OCI-LY3 (cell line): ENCODE measurements around the gene RIMKLA.
A peak's percentile ranks its signal among the peaks of the same experiment; 100 is the strongest.

ENCODE experiments used
- H2AFZ ChIP-seq: fragments of 200-600, 300-600 bp; shearing (Covaris generic); 2 replicates; pipeline ENCODE4 v1.6.0; 2014; ENCODE audit warnings: antibody characterized with exemption, low read depth, low read length
- H3K27ac ChIP-seq: fragments of 200-600, 300-600 bp; sonication (generic); 2 replicates; pipeline ENCODE4 v1.5.1; 2014; ENCODE audit warnings: mild to moderate bottlenecking, low read length, moderate library complexity, mixed read lengths
- H3K27me3 ChIP-seq: fragments of 200-600, 300-600 bp; sonication (generic); 2 replicates; pipeline ENCODE4 v1.6.1; 2014; ENCODE audit warnings: low read depth, low read length, mixed read lengths
- H3K36me3 ChIP-seq: fragments of 200-600, 300-600 bp; sonication (generic); replicated peaks from 2 replicates; pipeline ENCODE3; 2014; ENCODE audit warnings: low read depth, low read length, mixed read lengths
- H3K4me1 ChIP-seq: fragments of 300-600, 200-600 bp; sonication (generic); 2 replicates; pipeline ENCODE4 v1.6.1; 2014; ENCODE audit warnings: low read length, mixed read lengths
- H3K4me2 ChIP-seq: fragments of 200-600, 300-600 bp; sonication (generic); 2 replicates; pipeline ENCODE4 v1.6.1; 2014; ENCODE audit warnings: low read length, mixed read lengths
- H3K4me3 ChIP-seq: fragments of 300-600, 200-600 bp; sonication (generic); 2 replicates; pipeline ENCODE4 v1.5.1; 2014; ENCODE audit warnings: antibody characterized with exemption, mild to moderate bottlenecking, low read length, moderate library complexity
- H3K79me2 ChIP-seq: fragments of 300-600, 200-600 bp; shearing (Covaris generic); 2 replicates; pipeline ENCODE4 v1.6.1; 2014; ENCODE audit warnings: mild to moderate bottlenecking, low read length, mixed read lengths
- H3K9ac ChIP-seq: fragments of 300-600, 200-600 bp; shearing (Covaris generic); 2 replicates; pipeline ENCODE4 v1.6.0; 2014; ENCODE audit warnings: mild to moderate bottlenecking, low read length, moderate library complexity
- H3K9me3 ChIP-seq: fragments of 200-600, 300-600 bp; shearing (Covaris generic); 2 replicates; pipeline ENCODE4 v1.6.1; 2014; ENCODE audit warnings: low read length, mixed read lengths; ENCODE audit not compliant: insufficient read depth
- H4K20me1 ChIP-seq: fragments of 200-600, 300-600 bp; sonication (generic); 2 replicates; pipeline ENCODE4 v1.6.1; 2016; ENCODE audit warnings: low read length, mixed read lengths; ENCODE audit not compliant: insufficient read depth
- CTCF ChIP-seq: fragments of 200-600, 300-600 bp; sonication (generic); IDR thresholded peaks from 2 replicates; pipeline ENCODE4 v1.5.1; 2014; ENCODE audit warnings: antibody characterized with exemption, low read length, low read depth
- EZH2phosphoT487 ChIP-seq: fragments of 200-600 bp; shearing (Covaris generic); IDR thresholded peaks from 2 replicates; pipeline ENCODE4 v1.6.1; 2018; ENCODE audit warnings: antibody characterized with exemption, mixed run types, low read depth

The RIMKLA gene

GRCh38 chr1:42381280-42381673 is 685 bp downstream of the RIMKLA start:
- Histone ChIP-seq H4K20me1 (no peaks in the 10 kb centered on the region), H3K9ac (peak overlapping the region; percentile 28; the same call in 1 of the 2 replicates), H3K4me2 (peak overlapping the region; percentile 92), H3K36me3 (no peaks in the 10 kb centered on the region), H2AFZ (peak overlapping the region; percentile 29; the same call in 1 of the 2 replicates), H3K79me2 (no peaks in the 10 kb centered on the region), H3K4me3 (peak overlapping the region; percentile 88), H3K4me1 (0 out of 2 replicates have a peak, but pooled peaks cover 4% of the 10 kb centered on the region), H3K9me3 (no peaks in the 10 kb centered on the region), H3K27ac (no peak overlapping the region), H3K27me3 (peaks cover 16% of the 10 kb centered on the region)
- TF ChIP-seq CTCF: no peak

DNA sequence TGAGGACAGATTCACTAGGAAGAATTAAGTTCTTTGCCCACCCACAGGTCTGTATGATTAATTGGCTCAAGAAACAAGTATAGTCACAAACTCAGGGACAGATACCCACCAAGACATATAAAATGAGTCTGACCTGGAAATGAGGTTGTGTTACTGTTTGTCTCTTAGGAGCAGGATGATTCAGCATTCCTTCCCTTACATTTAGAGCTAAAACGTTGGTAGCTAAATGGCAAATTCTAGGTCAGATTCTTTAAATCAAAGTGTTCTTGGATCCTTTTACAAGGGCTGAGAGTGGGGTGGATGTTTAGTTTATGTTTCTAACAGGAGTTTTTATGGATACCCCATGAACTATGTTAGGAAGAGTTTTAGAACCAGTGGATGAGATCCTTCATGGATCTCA is 4.7 kb downstream of the RIMKLA start:
- H3K9ac ChIP-seq: no peak overlapping the region
- H3K36me3 ChIP-seq: no peaks in the 10 kb centered on the region
- no peaks in the 10 kb centered on the region for H3K9me3 ChIP-seq
- no peak overlapping the region for H3K4me3 ChIP-seq
- no peak overlapping the region for H2AFZ ChIP-seq
- H3K27ac ChIP-seq: no peak overlapping the region
- H3K4me1 ChIP-seq: no peaks in the 10 kb centered on the region
- H4K20me1 ChIP-seq: no peaks in the 10 kb centered on the region
- H3K79me2 ChIP-seq: no peaks in the 10 kb centered on the region
- H3K27me3 ChIP-seq: peaks cover 13% of the 10 kb centered on the region
- TF ChIP-seq EZH2phosphoT487: no peak
- TF ChIP-seq CTCF: no peak
- H3K4me2 ChIP-seq: no peak overlapping the region

- Histone ChIP-seq H3K27me3 (peaks cover 13% of the 10 kb centered on the region), H4K20me1 (no peaks in the 10 kb centered on the region), H2AFZ (no peak overlapping the region), H3K36me3 (no peaks in the 10 kb centered on the region), H3K4me1 (no peaks in the 10 kb centered on the region), H3K79me2 (no peaks in the 10 kb centered on the region), H3K27ac (no peak overlapping the region), H3K4me3 (no peak overlapping the region), H3K4me2 (no peak overlapping the region), H3K9me3 (no peaks in the 10 kb centered on the region), H3K9ac (no peak overlapping the region)
- no peak for TF ChIP-seq EZH2phosphoT487
- no peak for TF ChIP-seq CTCF
Measured at GRCh38 chr1:42386051-42386450, 5.5 kb downstream of the RIMKLA start.

GRCh38 chr1:42392255-42392654 is 11.7 kb downstream of the RIMKLA start:
- no peak overlapping the region for H3K27ac ChIP-seq
- H3K79me2 ChIP-seq: no peaks in the 10 kb centered on the region
- H3K4me2 ChIP-seq: no peak overlapping the region
- H3K9ac ChIP-seq: no peak overlapping the region
- no peak for TF ChIP-seq CTCF
- TF ChIP-seq EZH2phosphoT487: no peak
- H3K4me3 ChIP-seq: no peak overlapping the region
- no peaks in the 10 kb centered on the region for H3K36me3 ChIP-seq
- H3K27me3 ChIP-seq: no peaks in the 10 kb centered on the region
- no peak overlapping the region for H2AFZ ChIP-seq
- no peaks in the 10 kb centered on the region for H3K4me1 ChIP-seq
- no peaks in the 10 kb centered on the region for H4K20me1 ChIP-seq
- H3K9me3 ChIP-seq: no peaks in the 10 kb centered on the region
